ENCODE results near the gene C17orf75.

- TF ChIP-seq CTCF (conservative IDR thresholded peaks at IDR 0.05; ENCODE audit: low read depth in 2 of 2): no peak
- no peak for TF ChIP-seq EZH2phosphoT487 (IDR thresholded peaks at IDR 0.05; ENCODE audit: unreplicated experiment)
- TF ChIP-seq EZH2 (IDR thresholded peaks at IDR 0.05; ENCODE audit: low read depth, unreplicated experiment): no peak
- no peak for TF ChIP-seq ZNF114 (CRISPR knock-in tag; IDR thresholded peaks at IDR 0.05)
- no peak for TF ChIP-seq POLR2AphosphoS5 (IDR thresholded peaks at IDR 0.05; ENCODE audit: low read depth)
- TF ChIP-seq REST (IDR thresholded peaks at IDR 0.05; ENCODE audit: unreplicated experiment): no peak
- no peak for TF ChIP-seq STAT1 (IDR thresholded peaks at IDR 0.05; ENCODE audit: unreplicated experiment)
- TF ChIP-seq NANOG (IDR thresholded peaks at IDR 0.05; ENCODE audit: borderline replicate concordance): no peak
- TF ChIP-seq ETS1 (IDR thresholded peaks at IDR 0.05): no peak
- TF ChIP-seq ZNF331 (CRISPR knock-in tag; IDR thresholded peaks at IDR 0.05; ENCODE audit: low read depth): no peak
Observed at GRCh38 chr17:32341141-32341856, 674 bp downstream of the C17orf75 start.
